Muscle of arm (tissue), 12 donors: ENCODE results near the gene PLXNB2. TPM values are rescaled to one million over a fixed set of nuclear protein-coding genes. Genes with fewer than 3 reads are reported as not detected.

Source experiments
- DNase-seq: peaks from one replicate; pipeline ENCODE4 v3.0.0-alpha.2; 2013
- polyA plus RNA-seq, 12 donors: library from polyadenylated mRNA; unstranded; fragments of 120-200 nt; gene quantifications; one replicate each; pipeline ENCODE4 v1.2.1, GENCODE V29; 2013; ENCODE audit not compliant: insufficient read length in 12 of 12

Gene PLXNB2
- polyA plus RNA-seq, 12 donors, result 67.3 to 124 (median 74.3) TPM; not detected in 1

DNA sequence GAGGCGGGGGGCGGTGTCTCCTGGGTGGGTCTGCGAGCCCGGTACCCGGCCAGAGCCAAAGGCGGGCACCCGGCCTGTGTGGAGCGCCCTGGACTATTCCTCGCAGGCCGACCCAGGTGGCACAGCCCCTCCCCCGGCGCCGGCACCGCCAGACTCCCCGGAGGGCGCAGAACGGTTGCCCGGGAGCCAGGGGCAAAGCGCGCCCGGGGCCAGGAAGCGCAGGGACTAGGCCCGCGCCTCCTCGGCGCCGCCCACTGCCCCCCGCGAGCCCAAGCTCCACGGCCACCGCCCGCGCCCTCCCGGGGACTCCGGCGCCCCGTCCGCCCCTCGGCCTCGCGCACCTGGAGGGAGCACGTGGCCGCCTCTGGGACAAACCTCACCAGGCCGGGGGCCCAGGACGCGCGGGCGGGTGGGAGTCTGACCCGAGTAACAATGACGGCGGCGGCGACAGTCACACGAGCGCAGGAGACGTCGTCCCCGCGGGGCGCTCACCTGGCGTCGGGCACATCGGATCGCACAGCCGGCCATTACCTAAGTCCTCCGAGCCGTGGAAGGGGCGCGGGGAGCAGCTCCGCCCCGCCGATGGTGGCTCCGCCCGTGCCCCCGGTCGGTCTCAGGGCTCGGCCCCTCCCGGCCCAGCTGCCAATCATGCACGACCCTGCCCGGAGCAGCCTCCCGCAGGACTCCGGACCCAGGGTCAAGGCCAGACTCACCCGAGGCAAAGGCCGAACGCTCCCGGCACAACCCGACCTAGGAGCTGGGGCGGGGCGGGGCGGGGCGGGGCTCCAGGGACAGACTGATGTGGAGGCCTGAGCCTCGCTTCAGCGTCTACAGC lies 7.4 kb downstream of the PLXNB2 start:
- DNase-seq, result no peak

GRCh38 chr22:50298937-50299784 lies 8.3 kb downstream of the PLXNB2 start:
- no peak for DNase-seq

- no peak for DNase-seq
Measured at GRCh38 chr22:50298266-50298637, 9.2 kb downstream of the PLXNB2 start.

DNA sequence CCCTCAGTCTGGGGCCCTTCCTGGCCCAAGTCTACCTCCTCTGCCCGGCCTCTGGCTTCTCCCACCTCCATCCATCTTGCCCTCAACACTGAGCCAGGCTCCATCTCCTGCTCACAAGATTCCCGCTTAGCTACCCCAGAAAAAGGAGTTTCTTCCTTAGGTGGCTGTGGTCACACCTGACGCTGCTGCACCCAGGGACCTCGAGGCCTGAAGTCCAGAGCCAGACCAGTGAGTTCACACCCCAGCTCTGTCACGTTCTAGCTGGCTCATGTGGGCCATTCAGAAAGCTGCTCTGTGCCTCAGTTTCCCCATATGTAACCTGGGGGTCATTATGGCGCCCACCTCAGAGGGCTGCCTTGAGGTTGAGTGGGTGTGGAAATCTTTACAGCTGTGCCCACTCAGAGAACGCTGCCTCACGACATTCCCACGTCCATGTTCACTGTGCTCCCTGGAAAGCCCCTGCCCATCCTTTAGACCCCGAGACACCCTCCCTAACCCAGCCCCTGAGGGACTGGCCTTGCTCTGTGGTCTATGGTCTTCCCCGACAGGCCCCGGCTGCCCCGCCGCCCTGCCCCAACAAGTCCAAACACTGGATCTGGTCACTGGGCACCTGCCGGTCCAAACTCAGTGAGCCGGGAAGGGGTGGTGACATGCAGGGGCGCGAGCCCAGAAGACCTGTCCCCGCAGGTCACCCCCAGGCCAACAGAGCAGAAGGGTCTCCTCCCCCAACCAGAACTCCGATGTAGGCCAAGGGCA lies 9.8 kb downstream of the PLXNB2 start:
- no peak for DNase-seq

- no peak for DNase-seq
Measured at GRCh38 chr22:50296658-50297490, 10.6 kb downstream of the PLXNB2 start.

DNA sequence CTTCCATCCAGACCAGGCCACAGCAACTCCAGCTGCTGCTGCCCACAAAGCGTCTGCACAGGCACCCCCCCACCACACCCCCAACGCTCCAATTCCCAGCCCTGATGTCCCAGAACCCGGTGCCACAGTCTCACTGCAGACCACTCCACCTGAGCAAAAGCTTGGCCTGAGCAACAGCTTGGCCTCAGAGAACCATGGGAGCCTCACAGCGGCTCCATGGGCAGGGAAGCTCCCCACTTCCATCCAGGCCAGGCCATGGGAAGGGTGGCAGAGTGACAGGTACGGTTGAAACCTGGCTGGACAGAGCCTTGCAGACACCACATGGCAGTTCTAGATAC lies 13.2 kb downstream of the PLXNB2 start:
- DNase-seq, result no peak

- no peak for DNase-seq
Measured at GRCh38 chr22:50293441-50294318, 13.8 kb downstream of the PLXNB2 start.

GRCh38 chr22:50292643-50293440 lies 14.6 kb downstream of the PLXNB2 start:
- no peak for DNase-seq

- DNase-seq, result no peak
Measured at GRCh38 chr22:50289942-50290630, 17.4 kb downstream of the PLXNB2 start.

DNA sequence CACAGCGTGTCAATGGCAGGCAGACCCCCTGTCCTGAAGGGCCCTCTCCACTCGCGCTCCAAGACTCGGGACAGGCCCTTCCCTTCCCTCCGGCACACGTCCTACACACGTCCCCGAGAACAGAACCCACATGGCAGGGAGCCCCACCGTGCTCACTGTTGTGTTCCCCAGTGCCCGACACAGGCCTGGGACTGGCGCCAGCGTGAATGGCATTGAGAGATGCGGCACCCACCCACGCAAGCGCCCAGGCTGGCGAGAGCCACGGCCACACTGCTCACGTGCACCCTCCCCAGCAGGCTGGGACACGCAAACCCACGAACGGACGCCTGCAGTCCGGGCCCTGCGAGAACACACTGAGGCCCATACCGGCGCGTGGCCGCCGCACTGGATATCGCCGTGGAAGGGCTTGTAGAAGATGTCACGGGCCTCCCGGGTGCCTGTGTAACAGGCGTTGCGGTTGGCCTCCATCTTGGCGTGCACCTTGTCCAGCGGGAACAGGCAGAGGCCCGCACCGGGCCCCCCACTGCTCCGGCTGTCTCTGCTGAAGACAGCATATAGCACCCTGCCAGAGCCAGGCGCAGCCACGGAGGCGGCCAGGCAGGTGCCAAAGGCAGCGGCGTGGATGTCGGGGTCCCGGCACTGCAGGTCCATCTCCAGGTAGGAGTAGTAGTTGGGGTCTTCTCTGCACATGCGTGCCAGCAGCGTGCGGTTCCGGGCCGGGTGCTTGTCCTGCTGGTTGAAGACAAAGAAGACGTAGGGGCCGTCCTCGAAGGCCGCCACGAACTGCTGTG lies 18.1 kb downstream of the PLXNB2 start:
- DNase-seq, result no peak

DNA sequence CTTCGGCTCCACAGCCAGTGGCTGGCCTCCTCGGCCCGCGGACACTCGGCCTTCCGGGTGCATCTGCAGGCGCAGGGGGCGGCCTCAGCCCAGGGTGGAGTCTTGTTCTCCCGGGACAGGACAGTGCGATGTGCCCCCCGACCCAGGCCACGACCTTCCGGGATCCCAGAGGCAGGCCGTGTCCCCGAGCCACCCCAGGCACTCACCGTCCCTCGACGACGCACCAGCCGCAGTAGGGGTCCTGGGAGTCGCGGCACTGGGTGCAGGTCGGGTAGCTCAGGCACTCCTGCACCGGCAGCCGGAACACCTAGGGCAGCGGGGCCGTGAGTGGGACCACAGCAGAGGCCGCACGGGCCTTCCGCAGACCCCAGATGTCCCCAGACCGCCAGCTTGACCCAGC lies 19.7 kb downstream of the PLXNB2 start:
- no peak for DNase-seq

DNA sequence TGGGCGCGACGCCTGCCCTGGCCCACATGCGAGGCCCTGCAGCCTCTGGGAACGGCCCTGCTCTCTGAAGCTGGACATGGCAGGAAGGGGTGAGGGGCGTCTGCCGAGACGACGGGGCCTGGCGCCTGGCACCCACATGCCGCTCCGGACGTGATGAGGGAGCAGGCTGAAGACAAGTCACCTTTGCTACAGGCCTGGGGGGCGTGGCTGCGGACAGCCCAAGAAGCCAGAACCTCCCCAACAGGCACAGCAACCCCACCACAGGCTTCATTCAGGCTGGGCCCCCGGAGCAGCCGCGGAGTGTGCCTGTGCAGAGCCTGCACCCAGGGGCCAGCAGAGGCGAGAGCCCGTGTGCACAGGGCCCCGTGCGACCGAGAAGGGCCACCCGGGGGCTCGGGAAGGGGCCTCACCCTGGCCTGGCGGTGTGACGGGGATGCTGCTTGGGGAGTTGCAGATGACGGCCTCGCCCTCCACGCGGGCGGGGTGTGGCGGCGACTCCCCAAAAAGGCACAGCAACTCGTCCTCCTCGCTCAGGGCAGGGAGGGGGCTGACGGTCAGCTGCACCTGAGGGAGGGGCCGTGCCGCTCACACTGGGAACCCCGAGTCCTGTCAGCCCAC lies 20.6 kb downstream of the PLXNB2 start:
- DNase-seq, result no peak

GRCh38 chr22:50286275-50286674 lies 21.2 kb downstream of the PLXNB2 start:
- no peak for DNase-seq

GRCh38 chr22:50285568-50286229 lies 21.7 kb downstream of the PLXNB2 start:
- no peak for DNase-seq

- DNase-seq, result no peak
Measured at GRCh38 chr22:50284479-50284878, 23.0 kb downstream of the PLXNB2 start.

DNA sequence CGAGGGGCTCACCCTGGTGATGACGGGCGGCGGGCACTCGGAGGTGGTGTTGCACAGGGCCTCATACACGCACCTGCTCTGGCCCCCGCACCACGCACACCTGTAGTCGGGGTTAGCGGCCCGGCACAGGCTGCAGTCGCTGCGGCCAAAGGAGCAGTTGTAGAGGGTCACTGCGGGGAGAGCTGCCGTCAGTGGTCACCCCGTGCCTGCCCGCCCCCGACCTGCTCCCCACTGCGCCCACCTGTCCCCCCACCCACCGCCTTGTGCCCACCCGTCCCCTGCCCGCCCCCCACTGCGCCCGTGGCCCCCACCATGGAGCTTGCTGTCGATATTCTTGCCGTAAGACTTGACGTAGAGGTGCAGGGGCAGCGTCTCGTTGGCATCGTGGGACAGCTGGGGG lies 23.6 kb downstream of the PLXNB2 start:
- no peak for DNase-seq
